Activated CD4-positive, alpha-beta T cell treated with anti-CD3 and anti-CD28 coated beads for 48 hours (primary cell): Measurements from ENCODE around the gene WDR45.

Source experiments
- DNase-seq: peaks from one replicate; pipeline ENCODE4 v3.0.0-alpha.2; 2020

Gene WDR45

DNA sequence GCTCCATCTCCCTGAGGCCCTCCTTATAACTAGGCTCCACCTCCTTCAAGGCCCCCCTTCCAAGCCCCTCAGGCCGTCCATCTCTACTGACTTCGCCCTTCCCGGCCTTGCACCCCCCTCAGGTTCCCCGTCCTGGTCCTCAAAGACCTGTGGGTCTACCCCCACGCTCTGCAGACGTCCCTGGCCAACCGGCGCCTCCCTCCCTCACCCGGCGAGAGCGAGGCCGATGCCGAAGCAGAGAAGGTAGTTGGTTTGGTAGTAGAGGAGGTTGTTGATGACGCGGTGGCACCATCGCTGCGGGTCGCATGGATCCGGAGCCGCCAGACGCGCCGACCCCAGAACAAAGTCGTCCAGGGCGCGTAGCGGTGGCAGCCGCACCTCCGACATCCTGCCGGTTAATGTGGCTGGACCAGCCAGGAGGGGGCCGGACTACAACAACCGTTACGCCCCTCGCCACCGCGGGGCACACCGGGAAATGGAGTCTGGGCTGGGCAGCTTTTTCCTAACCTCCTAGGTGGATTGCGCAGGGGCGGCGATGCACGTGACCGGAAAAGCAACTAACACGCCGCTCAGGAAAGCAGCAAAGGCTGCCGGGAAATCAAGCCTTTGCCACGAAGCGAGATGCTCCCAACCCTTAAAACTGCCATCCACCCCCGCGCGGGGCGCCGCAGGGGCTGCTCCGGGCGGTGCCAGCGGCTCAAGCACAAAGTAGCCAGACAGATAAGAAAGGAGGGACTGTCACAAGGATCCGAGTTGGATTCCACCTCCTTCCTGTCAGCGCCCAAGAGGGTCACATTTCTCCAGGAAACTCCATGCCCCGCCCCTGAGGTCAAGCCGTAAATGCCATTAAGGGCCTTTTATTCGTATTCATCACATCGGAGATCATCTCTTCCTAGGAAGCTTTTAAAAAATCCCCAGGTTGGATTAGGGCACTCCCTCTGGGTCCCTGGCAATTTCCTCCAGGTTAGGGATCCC lies 5.8 kb downstream of the WDR45 start, which contains the start of gene PRAF2:
Gene PRAF2 (minus strand): TSS at position 402 of the 975 bp plus-strand sequence. CDS start 15 bp downstream, at position 387.
- DNase-seq = peak; percentile 93

DNA sequence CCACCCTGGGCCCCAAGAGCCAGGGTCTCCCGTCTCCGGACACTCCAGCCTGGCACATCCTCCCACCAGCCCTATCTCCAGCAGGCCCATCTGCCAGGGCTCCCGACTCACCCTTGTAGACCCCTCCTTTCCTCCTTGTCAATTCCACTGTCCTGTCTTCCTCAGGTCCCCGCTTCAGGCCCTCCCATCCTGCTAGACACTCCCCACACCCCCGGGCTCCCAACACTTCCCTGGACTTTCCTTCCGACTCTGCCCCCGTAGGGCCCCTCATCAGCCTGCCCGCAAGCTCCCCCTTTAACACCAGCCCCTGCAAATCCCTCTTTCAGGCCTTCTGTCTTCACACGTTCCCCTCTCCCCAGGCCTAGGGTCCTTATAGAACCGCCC lies 7.0 kb downstream of the WDR45 start:
- no peak for DNase-seq

DNA sequence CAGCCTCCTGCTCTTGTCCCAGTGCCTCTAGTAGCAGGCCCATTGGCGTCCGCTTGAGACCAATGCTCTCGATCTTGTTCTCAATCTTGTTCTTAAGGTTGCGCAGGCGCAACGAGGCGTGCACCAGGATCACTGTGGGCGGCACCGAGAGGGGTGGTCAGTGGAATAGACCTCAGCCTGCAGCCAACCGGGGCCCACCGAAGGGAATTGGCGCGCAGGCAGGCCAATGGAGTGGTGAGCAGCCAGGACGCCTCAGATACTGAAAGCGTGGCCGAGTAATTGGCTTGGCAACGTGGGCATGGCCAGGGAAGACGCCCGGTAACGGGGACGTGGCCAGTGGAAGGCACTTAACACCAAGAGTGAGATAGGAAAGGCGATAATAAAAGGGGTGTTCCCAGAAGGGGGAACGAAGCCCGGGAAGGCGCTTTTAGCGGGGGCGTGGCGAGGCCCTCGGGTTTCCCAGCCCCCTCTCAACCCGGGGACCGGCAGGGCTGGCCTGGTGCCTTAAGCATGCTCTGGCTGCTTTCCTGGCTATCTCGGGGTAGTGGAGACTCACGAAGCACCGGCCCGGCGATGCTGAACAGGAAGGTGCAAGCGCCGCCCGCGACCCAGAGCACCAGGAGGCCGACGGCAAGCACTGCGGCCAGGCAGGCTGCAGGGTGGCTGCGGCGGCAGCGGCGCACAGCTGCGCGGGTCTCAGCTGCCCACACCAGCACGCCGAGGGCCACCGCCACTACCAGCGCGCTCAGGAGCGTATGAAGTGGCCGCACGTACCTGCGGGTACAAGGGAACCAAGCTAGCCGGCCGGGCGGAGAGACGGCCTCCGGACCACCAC lies 7.6 kb downstream of the WDR45 start:
- no peak for DNase-seq

DNA sequence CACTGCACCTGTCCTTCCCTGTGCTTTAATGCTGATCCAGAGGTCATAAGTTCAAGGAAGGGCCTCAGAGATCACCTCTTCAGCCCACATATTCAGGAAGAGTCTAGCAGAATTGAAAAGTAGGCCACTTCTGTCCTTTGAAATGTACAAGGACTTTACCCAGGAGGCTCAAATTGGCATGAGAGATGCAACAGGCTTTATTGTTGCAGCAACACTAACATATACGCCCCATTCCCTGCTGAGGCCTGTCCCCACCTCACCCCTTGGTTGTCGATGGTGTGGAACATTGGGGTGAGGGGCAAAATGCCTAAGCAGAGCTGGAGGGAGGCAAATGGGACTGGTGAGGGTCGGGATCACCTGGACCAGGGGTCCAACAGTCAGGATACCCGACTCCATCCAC lies 8.7 kb downstream of the WDR45 start:
- DNase-seq = no peak

DNA sequence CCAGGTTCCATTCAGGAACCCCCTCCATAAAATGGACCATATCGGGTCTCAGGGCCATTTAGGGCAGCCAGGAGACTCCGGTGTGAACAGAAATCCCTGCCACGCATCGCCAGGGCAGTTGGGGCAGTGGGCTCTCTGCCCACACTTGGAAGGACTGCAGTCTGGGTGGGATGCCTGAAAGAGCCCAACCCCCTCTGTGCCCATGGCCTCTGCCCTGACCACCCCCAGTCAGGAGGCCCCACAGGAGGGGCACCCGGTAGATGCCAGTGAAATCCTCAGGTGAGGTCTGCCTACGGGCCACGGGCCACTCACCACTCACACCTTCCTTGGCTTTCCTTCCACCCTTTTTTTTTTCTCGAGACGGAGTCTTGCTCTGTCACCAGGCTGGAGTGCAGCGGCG lies 10.6 kb downstream of the WDR45 start:
- no peak for DNase-seq

DNA sequence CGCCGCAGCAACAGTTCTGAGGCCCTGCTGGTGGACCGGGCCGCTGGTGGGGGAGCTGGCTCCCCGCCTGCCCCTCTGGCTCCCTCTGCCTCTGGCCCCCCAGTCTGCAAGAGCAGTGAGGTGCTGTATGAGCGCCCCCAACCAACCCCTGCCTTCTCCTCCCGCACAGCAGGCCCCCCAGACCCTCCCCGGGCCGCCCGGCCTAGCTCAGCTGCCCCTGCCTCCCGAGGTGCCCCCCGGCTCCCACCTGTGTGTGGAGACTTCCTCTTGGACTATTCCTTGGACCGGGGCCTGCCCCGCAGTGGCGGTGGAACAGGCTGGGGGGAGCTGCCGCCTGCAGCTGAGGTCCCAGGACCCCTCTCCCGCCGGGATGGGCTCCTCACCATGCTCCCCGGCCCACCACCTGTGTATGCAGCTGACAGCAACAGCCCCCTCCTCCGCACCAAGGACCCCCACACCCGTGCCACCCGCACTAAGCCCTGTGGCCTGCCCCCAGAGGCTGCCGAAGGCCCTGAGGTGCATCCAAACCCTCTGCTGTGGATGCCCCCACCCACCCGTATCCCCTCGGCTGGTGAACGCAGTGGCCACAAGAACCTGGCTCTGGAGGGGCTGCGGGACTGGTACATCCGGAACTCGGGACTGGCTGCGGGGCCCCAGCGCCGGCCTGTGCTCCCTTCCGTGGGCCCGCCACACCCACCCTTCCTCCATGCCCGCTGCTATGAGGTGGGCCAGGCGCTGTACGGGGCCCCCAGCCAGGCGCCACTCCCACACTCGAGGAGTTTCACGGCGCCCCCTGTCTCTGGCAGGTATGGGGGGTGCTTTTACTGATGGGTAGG lies 12.2 kb downstream of the WDR45 start:
- DNase-seq = no peak

DNA sequence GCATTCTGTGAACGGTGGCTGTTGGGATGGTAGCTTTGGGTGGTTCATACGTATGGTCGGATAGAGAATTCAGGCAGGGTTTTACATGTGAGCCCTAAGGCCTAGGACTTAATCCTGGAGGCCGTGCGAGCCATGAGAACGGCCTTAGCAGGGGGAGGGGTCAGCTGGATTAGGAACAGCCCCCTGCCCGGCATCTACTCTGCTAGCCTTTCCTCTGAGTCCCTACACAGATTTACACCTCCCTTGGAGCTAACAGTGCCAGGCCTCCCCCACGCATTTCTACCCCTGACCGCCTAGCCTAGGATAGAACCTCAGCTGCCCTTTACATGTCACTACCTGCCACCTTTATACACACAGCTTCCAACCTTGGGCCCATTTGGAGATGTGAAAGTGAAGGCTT lies 13.0 kb downstream of the WDR45 start:
- no peak for DNase-seq

DNA sequence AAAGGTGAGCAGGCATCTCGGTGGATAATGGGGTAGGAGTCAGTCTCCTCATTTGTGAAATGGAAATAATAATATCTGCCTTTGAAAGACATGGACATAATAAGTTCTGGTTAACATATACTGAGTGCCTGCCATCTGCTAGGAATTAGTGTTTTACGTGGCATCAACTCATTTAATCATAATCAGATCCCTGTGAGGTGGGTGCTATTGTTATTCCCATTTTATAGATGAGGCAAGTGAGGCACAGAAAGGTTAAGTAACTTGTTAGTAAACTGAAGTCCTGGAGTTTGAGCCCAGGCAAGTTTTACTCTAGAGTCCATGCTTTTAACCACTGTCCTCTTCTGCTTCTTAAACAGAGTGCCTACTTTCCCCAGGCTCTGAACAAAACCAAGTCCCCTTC lies 13.4 kb downstream of the WDR45 start:
- DNase-seq = no peak

DNA sequence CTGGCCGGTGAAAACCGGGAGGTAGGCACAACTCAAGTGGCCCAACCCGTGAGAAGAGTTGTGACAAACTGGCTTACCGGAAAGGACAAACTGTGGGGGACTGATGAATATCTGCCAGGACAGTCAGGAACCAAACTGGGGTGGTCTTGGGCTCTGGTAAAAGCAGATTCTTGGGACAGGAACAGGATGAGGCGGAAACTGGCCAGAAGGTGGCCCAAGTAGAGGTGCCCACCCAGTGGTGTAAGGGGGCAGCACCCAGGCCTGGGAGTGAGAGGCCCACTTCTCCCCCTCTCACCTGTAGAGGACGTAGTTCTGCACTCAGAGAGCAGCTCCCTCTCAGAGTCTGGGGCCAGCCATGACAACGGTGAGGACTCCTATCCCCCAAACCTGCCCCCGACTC lies 15.0 kb downstream of the WDR45 start:
- no peak for DNase-seq

DNA sequence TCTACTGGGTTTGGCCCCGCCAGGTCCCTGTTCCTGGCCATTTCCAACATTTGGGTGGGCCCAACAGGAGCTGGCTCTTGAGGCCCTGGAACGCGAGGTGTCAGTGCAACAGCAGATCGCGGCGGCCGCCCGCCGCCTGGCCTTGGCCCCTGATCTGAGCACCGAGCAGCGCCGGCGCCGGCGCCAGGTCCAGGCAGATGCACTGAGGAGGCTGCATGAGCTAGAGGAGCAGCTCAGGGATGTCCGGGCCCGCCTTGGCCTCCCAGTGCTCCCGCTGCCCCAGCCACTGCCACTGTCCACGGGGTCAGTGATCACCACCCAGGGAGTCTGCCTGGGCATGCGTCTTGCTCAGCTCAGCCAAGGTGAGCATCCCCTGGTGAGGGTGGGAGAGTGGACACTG lies 15.4 kb downstream of the WDR45 start:
- no peak for DNase-seq

DNA sequence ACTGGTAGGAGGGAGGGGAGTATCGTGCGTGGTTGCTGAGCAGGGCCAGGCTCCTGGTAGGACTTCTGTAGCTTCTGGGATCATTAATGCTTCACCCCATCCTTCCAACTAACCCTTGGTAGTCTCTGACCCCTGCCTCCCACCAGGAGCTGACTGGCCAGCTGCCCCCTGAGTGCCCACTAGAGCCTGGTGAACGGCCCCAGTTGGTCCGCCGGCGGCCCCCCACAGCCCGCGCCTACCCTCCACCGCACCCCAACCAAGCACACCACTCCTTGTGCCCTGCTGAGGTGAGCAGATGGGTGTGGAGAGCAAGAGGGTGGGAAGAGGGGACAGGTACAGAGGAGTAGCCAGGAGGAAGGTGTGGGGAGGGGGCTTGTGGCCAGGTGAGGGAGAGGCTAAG lies 16.0 kb downstream of the WDR45 start:
- DNase-seq = no peak

DNA sequence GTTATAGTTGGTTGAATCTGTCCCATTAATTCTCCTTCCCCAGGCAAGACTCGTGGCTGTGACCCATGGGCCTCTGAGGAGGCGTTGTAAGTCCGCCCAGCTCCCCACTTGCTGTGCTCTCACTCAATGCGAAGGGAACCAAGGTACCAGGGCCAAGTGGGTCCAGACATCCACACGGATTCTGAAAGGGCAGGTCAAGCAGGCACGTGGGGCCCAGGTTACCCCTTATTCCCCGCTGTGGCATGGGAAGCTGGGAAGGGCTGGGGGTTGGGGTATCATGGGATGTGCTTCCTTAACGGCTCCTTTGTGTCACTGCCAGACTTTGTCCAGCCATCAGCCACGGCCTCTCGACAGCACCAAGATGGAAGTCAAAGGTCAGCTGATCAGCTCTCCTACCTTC lies 17.8 kb downstream of the WDR45 start:
- DNase-seq = no peak

DNA sequence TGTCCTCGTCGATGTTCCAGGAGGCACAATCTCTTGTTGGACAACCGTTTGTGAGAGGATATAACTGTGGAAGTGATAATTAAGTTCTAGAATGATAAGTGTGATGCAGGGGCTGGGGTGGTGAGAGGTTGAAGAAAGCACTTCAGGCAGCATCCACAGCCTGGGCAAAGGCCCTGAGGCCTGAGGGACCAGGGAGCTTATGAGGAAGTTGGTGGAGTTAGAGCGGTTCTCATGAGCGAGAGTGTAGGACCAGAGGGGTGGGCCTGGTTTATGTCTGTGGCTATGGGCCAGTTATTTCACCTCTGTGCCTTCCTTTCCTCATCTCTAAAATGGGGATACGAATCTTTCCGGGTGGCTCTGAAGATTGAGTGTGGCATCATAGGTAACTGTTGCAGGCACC lies 18.2 kb downstream of the WDR45 start:
- DNase-seq = no peak

DNA sequence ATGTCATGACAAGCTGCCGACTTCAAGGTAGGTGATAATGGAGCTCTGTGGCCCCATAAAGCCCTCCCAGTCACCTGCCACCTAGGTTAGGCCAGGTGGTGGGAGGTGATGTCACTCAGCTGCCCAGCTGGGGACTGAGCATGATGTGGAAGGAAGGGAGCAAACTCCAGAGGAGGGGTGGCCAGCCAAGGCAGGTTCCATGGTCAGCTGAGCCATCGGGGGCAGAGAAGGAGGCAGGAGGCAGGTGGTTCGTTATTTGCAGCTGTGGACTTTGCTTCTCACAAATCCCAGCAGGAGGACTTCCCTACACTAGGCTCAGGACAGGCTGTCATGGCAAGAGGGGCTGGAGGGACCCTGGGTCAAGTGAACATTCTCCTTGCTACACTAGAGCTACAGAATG lies 18.8 kb downstream of the WDR45 start:
- DNase-seq = no peak

DNA sequence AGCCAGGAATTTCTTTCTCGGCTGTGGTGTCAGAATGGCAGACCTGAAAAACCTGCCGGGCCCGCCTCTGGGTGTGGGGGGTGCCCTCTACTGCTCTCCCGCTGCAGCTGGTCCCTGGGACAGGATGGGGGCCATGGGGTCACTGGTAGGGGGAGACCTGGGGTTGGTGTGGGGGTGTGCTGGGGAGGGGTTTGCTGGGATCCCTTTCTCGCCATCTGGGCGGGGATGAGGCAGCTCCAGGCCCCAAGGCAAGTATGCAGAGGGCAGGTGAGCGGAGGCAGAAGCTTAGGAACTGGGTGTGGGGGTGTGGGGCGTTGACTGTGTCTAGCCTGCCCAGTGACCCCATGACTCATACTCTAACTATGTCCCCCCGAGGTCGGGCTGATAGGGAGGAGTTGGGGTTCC lies 20.0 kb downstream of the WDR45 start:
- DNase-seq = no peak

DNA sequence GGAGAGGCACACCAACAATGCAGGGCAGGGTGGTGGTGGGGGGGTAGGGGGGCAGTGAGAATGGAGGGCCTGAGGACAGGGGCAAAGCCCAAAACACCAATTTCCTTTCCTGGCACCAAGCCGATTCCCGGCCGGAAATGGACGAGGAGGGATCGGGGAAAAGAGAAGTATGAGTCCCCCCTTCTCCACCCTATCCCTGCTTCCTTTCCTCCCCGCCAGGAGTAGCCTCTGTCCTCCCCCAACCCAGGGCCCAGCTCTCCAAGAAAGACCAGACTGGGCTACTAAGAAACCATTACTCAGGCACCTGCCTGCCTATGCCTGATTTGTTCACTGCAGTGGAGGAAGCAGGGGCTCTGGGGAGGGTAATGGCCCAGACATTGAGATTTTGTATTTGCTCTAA lies 20.5 kb downstream of the WDR45 start:
- no peak for DNase-seq

DNA sequence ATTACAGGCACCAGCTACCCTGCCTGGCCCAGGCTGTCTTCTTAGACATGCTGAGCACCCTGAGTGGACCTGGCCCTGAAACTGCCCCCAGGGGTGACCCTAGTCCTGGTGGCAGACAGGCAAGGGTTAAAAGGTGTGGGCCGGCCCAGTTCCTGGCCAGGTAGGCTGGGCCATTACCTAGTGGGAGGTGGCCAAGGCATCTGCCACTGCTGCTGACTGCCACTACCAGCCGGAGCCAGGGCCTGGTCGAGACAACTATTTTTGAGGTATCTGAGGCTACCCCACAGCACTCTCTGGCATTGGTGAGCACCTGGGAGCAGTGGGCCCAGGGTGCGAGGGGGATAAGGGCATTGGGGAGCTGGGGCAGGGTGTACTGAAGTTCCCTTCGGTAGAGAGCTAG lies 20.9 kb downstream of the WDR45 start, which contains the start of gene CCDC120:
Gene CCDC120 (plus strand): TSS at position 206 of the 400 bp plus-strand sequence. CDS start 3,043 bp downstream, outside the sequence.
- DNase-seq = no peak

DNA sequence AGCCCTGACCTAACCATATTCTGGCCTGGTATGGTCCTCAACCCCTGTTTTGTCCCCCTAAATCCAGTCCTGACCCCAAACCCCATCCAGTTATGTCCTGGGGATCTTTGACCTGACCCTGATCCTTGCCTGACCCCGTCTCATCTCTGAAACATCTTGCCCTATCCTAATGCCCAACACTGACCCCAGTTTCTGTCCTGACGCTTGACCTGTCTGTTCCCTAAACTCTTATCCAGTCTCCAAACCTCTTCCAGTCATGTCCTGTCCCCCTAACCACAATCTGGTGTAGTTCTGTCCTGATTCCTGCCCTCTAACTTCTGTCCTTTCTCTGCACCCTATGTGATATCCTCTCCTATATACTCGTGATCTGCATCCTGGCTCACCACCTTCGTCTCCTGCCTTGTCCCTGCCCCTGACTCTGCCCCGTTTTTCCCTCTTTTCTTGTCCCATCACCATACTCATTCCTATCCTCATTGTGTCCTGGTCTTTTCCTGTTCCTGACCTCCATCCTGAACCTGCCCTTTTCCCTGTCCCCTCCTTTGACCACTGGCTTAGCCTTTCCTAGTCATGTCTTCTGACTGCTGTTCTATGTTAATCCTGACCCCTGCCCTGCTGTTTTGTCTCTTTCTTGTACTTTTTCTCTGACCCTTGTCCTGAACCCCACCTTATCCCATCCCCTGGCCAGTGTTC lies 25.5 kb downstream of the WDR45 start:
- DNase-seq = no peak

DNA sequence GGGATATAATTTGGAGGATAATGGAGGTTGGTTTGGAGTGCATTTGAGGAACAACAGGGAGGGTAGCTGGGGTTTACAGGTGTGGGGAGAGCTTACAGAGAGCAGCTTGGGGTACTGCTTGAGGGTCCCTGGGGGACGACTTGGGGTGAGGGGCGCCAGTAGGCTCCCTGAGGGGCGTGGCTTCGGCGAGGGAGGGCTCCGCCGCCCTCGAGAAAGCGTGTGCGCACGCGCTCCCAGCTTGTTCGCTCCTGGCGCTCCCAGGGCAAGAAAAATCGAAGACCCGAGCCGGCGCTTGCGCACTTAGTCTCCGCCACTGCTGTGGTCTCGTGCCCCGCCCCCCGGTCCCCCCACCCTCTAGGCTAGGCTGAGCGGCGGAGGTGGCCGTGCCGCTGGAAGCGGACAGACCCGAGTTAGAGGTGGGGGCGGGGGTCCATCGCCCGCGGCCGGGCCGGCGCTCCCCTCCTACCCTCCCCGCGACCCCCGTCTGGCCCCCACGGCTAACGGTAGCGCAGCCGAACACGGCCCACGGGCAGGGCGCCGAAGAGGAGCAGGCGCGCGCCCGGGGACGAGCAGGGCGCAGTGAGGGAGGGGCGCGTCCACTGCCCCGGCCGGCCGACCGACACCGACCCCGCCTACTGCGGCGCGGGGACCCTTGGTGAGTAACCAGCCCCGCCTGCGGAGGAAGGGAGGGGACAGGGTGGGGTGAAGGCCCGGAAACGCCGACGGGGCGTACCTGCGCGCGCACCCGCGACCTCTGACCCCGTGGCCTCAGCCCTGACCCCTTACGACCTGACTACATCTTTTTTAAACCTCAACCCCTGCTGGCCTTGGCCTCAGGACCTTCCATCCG lies 26.2 kb downstream of the WDR45 start:
- DNase-seq = peak; percentile 75

DNA sequence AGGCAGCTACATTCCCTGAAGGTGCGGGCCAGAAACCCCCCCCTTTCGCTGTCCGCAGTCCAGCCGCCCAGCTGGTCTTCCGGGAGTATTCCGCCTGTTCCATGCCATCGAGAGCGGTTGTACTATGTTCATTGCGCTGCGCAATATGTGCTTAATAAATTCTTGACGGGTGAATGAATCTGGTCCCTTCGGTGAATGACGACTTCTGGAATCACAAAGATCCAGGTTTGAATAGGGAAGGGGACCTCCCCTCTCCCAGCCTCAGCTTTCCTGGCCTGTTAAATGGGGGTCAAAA lies 35.8 kb downstream of the WDR45 start:
- no peak for DNase-seq

DNA sequence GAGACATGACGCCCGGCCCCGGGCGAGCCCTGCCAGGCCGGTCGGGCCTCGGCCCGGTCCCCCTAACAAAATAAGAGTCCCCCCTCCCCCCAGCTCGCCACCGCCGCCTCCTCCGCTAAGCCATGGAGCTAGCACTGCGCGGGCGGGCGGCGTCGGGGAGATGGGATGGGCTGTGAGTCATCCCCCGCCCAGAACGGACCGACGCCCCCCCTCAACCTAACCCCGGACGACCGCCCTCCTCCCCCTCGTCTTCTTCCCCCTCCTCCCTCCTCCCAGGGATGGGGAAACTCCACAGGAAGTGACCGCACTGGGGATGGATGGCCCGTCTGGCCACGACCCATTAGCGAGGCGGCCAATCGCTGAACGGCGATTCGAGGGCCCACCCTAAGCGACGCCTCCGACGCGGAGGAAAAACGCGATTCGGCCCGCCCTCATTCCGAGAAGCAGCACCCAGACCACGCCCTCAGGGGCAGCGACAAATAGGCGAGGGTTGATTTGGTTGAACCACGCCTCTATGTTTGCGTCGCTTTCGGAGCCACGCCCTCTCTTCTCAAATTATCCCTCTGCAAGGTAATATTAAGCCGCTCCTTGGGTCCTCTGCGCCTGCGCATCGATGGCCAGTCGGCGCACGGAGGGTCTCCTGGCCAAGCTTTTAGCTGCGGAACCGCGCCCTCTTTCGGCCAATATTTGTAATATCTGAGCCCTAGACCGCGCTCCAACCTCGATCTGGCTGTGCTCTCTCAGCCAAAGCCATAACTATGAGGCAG lies 36.3 kb downstream of the WDR45 start, which contains the start of gene TFE3:
Gene TFE3 (minus strand): TSS at position 138 of the 767 bp plus-strand sequence. CDS start 131 bp downstream, at position 7.
- DNase-seq = peak; percentile 97
